HCT116 (cell line): Measurements from ENCODE around the gene TMX3. TPM values are rescaled to one million over a fixed set of nuclear protein-coding genes. Genes with fewer than 3 reads are reported as not detected.

Experiments
- ATAC-seq: fragments of 200-7000 bp; cut with Tn5 transposase; 2 replicates; pipeline ENCODE4 v1.9.1; 2020; ENCODE audit warnings: mild to moderate bottlenecking, moderate library complexity
- BruUV-seq: library from RNA; stranded (reverse); fragments of 400-500 nt; replicated peaks from 2 replicates; lab custom pipeline; 2021; lab: Mats Ljungman, UMichigan
- CTCF ChIA-PET: fragments of 300-600 bp; sonication (Branson Sonifier 250); formaldehyde crosslinking; loops from one replicate; lab custom pipeline; 2021; ENCODE audit warnings: antibody characterized with exemption; lab: Charles Lee
- POLR2A ChIA-PET: fragments of 300-600, 350-600 bp; sonication (Branson Sonifier 250); formaldehyde crosslinking; loops from one replicate; lab custom pipeline; 2021; ENCODE audit warnings: antibody characterized with exemption; lab: Charles Lee
- RAD21 ChIA-PET, 2 experiments: fragments of 300-600 bp; sonication (Branson Sonifier 250); formaldehyde crosslinking; loops; one replicate each; lab custom pipeline; 2023; ENCODE audit warnings: low total read pairs in 2 of 2; ENCODE audit not compliant: uncharacterized antibody in 2 of 2, unreplicated experiment in 2 of 2, low non-redundant PET in 1 of 2; lab: Charles Lee
- DNase-seq: peaks from one replicate; pipeline ENCODE4 v3.0.0-alpha.2; 2010; ENCODE audit warnings: low read depth, low spot score
- H2AFZ ChIP-seq: fragments of 200-600 bp; shearing (Covaris generic), sonication (generic); 2 replicates; pipeline ENCODE4 v1.6.1; 2017; ENCODE audit warnings: low read depth, mixed run types, mixed read lengths, antibody characterized with exemption, low read length; ENCODE audit not compliant: poor library complexity, severe bottlenecking
- H3K27ac ChIP-seq: 2 replicates; pipeline ENCODE4 v1.5.1; 2012; ENCODE audit warnings: low read depth, low read length
- H3K27me3 ChIP-seq: fragments of 200-600 bp; sonication (generic); 2 replicates; pipeline ENCODE4 v1.6.1; 2016; ENCODE audit warnings: mixed run types, low read length, mixed read lengths; ENCODE audit not compliant: insufficient read depth
- H3K36me3 ChIP-seq, 2 experiments: fragments of 200-500 bp in 1 of 2; fragments of 200-600 bp in 1 of 2; sonication (Bioruptor generic) in 1 of 2; sonication (generic) in 1 of 2; 2 replicates each; pipeline versions ENCODE4 v1.5.1 to v1.6.1; 2014 to 2016; ENCODE audit warnings: low read length in 2 of 2, inconsistent platforms in 1 of 2, mixed read lengths in 1 of 2, mixed run types in 1 of 2; ENCODE audit not compliant: insufficient read depth in 2 of 2, control insufficient read depth in 1 of 2
- H3K4me1 ChIP-seq, 2 experiments: fragments of 200-600 bp in 1 of 2; sonication (generic) in 1 of 2; 2 replicates each; pipeline versions ENCODE4 v1.5.1 to v1.6.1; 2012 to 2017; ENCODE audit warnings: low read length in 2 of 2, inconsistent platforms in 1 of 2, mild to moderate bottlenecking in 1 of 2, mixed read lengths in 1 of 2, mixed run types in 1 of 2, moderate library complexity in 1 of 2; ENCODE audit not compliant: insufficient read depth in 2 of 2, control insufficient read depth in 1 of 2
- H3K4me2 ChIP-seq: fragments of 200-600 bp; sonication (generic); 2 replicates; pipeline ENCODE4 v1.6.1; 2017; ENCODE audit warnings: mixed run types, low read length, mixed read lengths
- H3K4me3 ChIP-seq, 2 experiments: fragments of 200-600 bp in 1 of 2; sonication (generic) in 1 of 2; replicated peaks in 1 of 2; 2 replicates each; pipeline ENCODE4 v1.5.1; 2011 to 2016; ENCODE audit warnings: low read length in 2 of 2, control low read depth in 1 of 2, low read depth in 1 of 2, mild to moderate bottlenecking in 1 of 2, mixed read lengths in 1 of 2, mixed run types in 1 of 2
- H3K79me2 ChIP-seq: fragments of 200-600 bp; sonication (generic); 2 replicates; pipeline ENCODE4 v1.6.1; 2017; ENCODE audit warnings: mild to moderate bottlenecking, mixed run types, low read length, moderate library complexity, mixed read lengths; ENCODE audit not compliant: insufficient read depth
- H3K9ac ChIP-seq: fragments of 200-600 bp; sonication (generic); 2 replicates; pipeline ENCODE4 v1.6.1; 2016; ENCODE audit warnings: low read length, mixed read lengths
- H3K9me2 ChIP-seq: fragments of 200-600 bp; sonication (generic), shearing (Covaris generic); 2 replicates; pipeline ENCODE4 v1.6.1; 2017; ENCODE audit warnings: mixed run types, mild to moderate bottlenecking, moderate library complexity; ENCODE audit not compliant: insufficient read depth
- H3K9me3 ChIP-seq, 2 experiments: fragments of 200-500 bp in 1 of 2; fragments of 200-600 bp in 1 of 2; sonication (Bioruptor generic) in 1 of 2; sonication (generic) in 1 of 2; 2 replicates each; pipeline ENCODE4 v1.6.1; 2014 to 2017; ENCODE audit warnings: low read length in 2 of 2, mixed read lengths in 2 of 2, inconsistent platforms in 1 of 2, low read depth in 1 of 2, mild to moderate bottlenecking in 1 of 2, mixed run types in 1 of 2, moderate library complexity in 1 of 2; ENCODE audit not compliant: control insufficient read depth in 1 of 2, insufficient read depth in 1 of 2
- H4K20me1 ChIP-seq: fragments of 200-600 bp; sonication (generic), shearing (Covaris generic); 2 replicates; pipeline ENCODE4 v1.6.1; 2017; ENCODE audit warnings: mixed run types, mild to moderate bottlenecking, moderate library complexity; ENCODE audit not compliant: insufficient read depth
- CTCF ChIP-seq, 3 experiments: fragments of 200-600 bp in 1 of 3; sonication (generic) in 1 of 3; IDR thresholded peaks in 2 of 3; conservative IDR thresholded peaks in 1 of 3; 2 replicates each; pipeline ENCODE4 v1.5.1; 2012 to 2017; ENCODE audit warnings: low read depth in 2 of 3, low read length in 2 of 3, antibody characterized with exemption in 1 of 3, borderline replicate concordance in 1 of 3, control low read depth in 1 of 3, mild to moderate bottlenecking in 1 of 3, mixed read lengths in 1 of 3, mixed run types in 1 of 3, moderate library complexity in 1 of 3; ENCODE audit not compliant: insufficient read depth in 1 of 3
- ELF1 ChIP-seq: IDR thresholded peaks from 2 replicates; pipeline ENCODE4 v1.6.1; 2012; ENCODE audit warnings: low read depth, borderline replicate concordance
- EZH2phosphoT487 ChIP-seq: fragments of 200-600 bp; IDR thresholded peaks from 2 replicates; pipeline ENCODE4 v1.6.1; 2018; ENCODE audit warnings: antibody characterized with exemption, borderline replicate concordance
- FOSL1 ChIP-seq: IDR thresholded peaks from 2 replicates; pipeline ENCODE4 v1.6.1; 2012; ENCODE audit warnings: low read depth
- POLR2A ChIP-seq: IDR thresholded peaks from 2 replicates; pipeline ENCODE4 v1.7.0; 2011; ENCODE audit warnings: borderline replicate concordance; ENCODE audit not compliant: insufficient read depth, insufficient read length; ENCODE audit errors: extremely low read depth
- POLR2AphosphoS5 ChIP-seq: IDR thresholded peaks from 2 replicates; pipeline ENCODE4 v1.6.1; 2011; ENCODE audit warnings: mild to moderate bottlenecking, low read depth, low read length, moderate library complexity
- RAD21 ChIP-seq: IDR thresholded peaks from 2 replicates; pipeline ENCODE4 v1.6.1; 2012; ENCODE audit warnings: low read depth, mild to moderate bottlenecking
- REST ChIP-seq: IDR thresholded peaks from 2 replicates; pipeline ENCODE4 v1.6.1; 2012; ENCODE audit warnings: low read depth
- SP1 ChIP-seq: IDR thresholded peaks from 2 replicates; pipeline ENCODE4 v1.6.1; 2012; ENCODE audit warnings: low read depth
- SRF ChIP-seq: IDR thresholded peaks from 2 replicates; pipeline ENCODE4 v1.6.1; 2012; ENCODE audit warnings: low read depth
- TCF7L2 ChIP-seq: IDR thresholded peaks from 2 replicates; pipeline ENCODE4 v1.7.0; 2011; ENCODE audit warnings: borderline replicate concordance, inconsistent platforms; ENCODE audit not compliant: insufficient read depth, insufficient read length; ENCODE audit errors: extremely low read depth
- ZNF274 ChIP-seq: fragments of 200-500 bp; sonication (Bioruptor generic); IDR thresholded peaks from 2 replicates; pipeline ENCODE4 v1.6.1; 2014; ENCODE audit warnings: mild to moderate bottlenecking, low read depth, low read length, inconsistent platforms
- intact Hi-C: fragments of 100-400 bp; cut with micrococcal nuclease; formaldehyde crosslinking; loops from 2 replicates; pipeline ENCODE4 v1.10.0; 2022
- total RNA-seq: library from RNA; stranded (reverse); gene quantifications from one replicate; pipeline ENCODE4 v1.2.1, GENCODE V29; 2021; ENCODE audit not compliant: unreplicated experiment
- TF ChIP-seq, protein P1 (sequence below): IDR thresholded peaks from 2 replicates; pipeline ENCODE4 v1.6.1; 2012

Gene TMX3
- total RNA-seq, 1 experiment from 2014 or later: 39.6 TPM

DNA sequence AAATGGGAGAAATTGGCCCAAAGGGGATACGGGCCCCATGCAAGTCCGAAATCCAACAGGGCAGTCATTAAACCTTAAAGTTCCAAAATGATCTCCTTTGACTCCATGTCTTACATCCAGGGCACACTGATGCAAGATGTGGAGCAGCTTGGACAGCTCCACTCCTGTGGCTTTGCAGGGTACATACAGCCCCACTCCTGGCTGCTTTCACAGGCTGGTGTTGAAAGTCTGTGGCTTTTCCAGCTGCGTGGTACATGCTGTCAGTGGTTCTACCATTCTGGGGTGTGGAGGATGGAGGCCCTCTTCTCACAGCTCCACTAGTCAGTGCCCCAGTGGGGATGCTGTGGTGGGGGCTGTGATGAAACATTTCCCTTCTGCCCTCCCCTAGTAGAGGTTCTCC is 8.6 kb upstream of the TMX3 start:
- no peak overlapping the region for H3K9ac ChIP-seq
- H2AFZ ChIP-seq: no peak overlapping the region
- H3K27ac ChIP-seq: no peak overlapping the region
- no peak overlapping the region for H3K4me3 ChIP-seq
- no peak for ATAC-seq
- no peak overlapping the region for H3K4me2 ChIP-seq
- POLR2A ChIA-PET: no interaction called here
- no TSS peak for BruUV-seq
- H4K20me1 ChIP-seq: no peaks in the 10 kb centered on the region
- CTCF ChIA-PET: no interaction called here
- H3K9me3 ChIP-seq: no peaks in the 10 kb centered on the region
- H3K4me1 ChIP-seq: no peaks in the 10 kb centered on the region
- no peaks in the 10 kb centered on the region for H3K36me3 ChIP-seq
- no peaks in the 10 kb centered on the region for H3K9me2 ChIP-seq
- no peaks in the 10 kb centered on the region for H3K27me3 ChIP-seq
- no peaks in the 10 kb centered on the region for H3K79me2 ChIP-seq
- intact Hi-C loops: no loop called here
- DNase-seq: no peak
- RAD21 ChIA-PET: no interaction called here
- TF ChIP-seq RAD21 (no peak), POLR2A (no peak), ZNF274 (no peak), POLR2AphosphoS5 (no peak), ELF1 (no peak), EZH2phosphoT487 (no peak), REST (no peak), SRF (no peak), FOSL1 (no peak), CTCF (IDR thresholded peaks at IDR 0.05 in 2 of 3, conservative IDR thresholded peaks at IDR 0.05 in 1 of 3; ENCODE audit: borderline replicate concordance in 1 of 3, insufficient read depth in 1 of 3, low read depth in 2 of 3, low read length in 2 of 3) (no peak), TCF7L2 (no peak), SP1 (no peak)
- TF ChIP-seq, protein P1, sequence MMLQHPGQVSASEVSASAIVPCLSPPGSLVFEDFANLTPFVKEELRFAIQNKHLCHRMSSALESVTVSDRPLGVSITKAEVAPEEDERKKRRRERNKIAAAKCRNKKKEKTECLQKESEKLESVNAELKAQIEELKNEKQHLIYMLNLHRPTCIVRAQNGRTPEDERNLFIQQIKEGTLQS: no peak
